Adrenal gland (tissue), 12 donors: ENCODE data around the gene ASF1A. TPM values are rescaled to one million over a fixed set of nuclear protein-coding genes. Genes with fewer than 3 reads are reported as not detected.

Experiments used
- DNase-seq, 7 donors: peaks; one replicate each; pipeline ENCODE4 v3.0.0-alpha.2; 2019 to 2020
- H3K27ac ChIP-seq, 5 donors: fragments of 200-600 bp; sonication (generic) in 4 of 5; 1 replicate in 3 of 5; 2 replicates in 2 of 5; pipeline versions ENCODE4 v1.5.1 to v1.8.0; 2016 to 2020; ENCODE audit warnings: mild to moderate bottlenecking in 1 of 5
- H3K27me3 ChIP-seq: fragments of 200-600 bp; 2 replicates; pipeline ENCODE4 v1.8.0; 2021
- H3K36me3 ChIP-seq, 2 donors: fragments of 200-600 bp; replicated peaks in 1 of 2; 1 replicate in 1 of 2; 2 replicates in 1 of 2; pipeline versions ENCODE4 v1.5.1 to v1.8.0; 2018 to 2022
- H3K4me1 ChIP-seq, 2 donors: fragments of 200-600 bp; replicated peaks in 1 of 2; 1 replicate in 1 of 2; 2 replicates in 1 of 2; pipeline versions ENCODE4 v1.5.1 to v1.8.0; 2018 to 2021
- H3K4me3 ChIP-seq, 4 donors: fragments of 200-600 bp; sonication (generic) in 3 of 4; one replicate each; pipeline ENCODE4 v1.5.1; 2016 to 2018
- H3K9me3 ChIP-seq, 3 donors: fragments of 200-600 bp; sonication (generic) in 1 of 3; replicated peaks in 1 of 3; 1 replicate in 2 of 3; 2 replicates in 1 of 3; pipeline versions ENCODE4 v1.5.1 to v1.8.0; 2016 to 2021
- CTCF ChIP-seq, 6 experiments: fragments of 450-650 bp in 4 of 6; fragments of 200-600 bp in 2 of 6; sonication (generic) in 1 of 6; IDR thresholded peaks; 1 replicate in 5 of 6; 2 replicates in 1 of 6; pipeline versions ENCODE4 v1.5.1 to v1.8.0; 2016 to 2021; ENCODE audit warnings: antibody characterized with exemption in 6 of 6, mild to moderate bottlenecking in 2 of 6, moderate library complexity in 1 of 6
- POLR2A ChIP-seq, 2 donors: fragments of 450-650 bp; IDR thresholded peaks; one replicate each; pipeline ENCODE4 v1.6.1; 2017; ENCODE audit warnings: antibody characterized with exemption in 2 of 2, mild to moderate bottlenecking in 2 of 2, moderate library complexity in 1 of 2
- WGBS, 4 donors: extraction: QIAGEN DNeasy Blood & Tissue Kit in 2 of 4; methylation state at CpG; one replicate each; pipeline versions ENCODE4 v1.1.5 to v1.1.7; 2013 to 2017; 5-methylcytosine and 5-hydroxymethylcytosine counted together
- intact Hi-C, 2 donors: fragments of 100-400 bp; cut with DNase I; formaldehyde crosslinking; loops; one replicate each; pipeline versions ENCODE4 v1.14.1 to v1.15.0; 2022 to 2023
- polyA plus RNA-seq, 3 donors: library from polyadenylated mRNA; stranded (reverse); fragments of 200-250 nt in 2 of 3; fragments of 350-450 nt in 1 of 3; fragmentation: Illumina TruSeq in 1 of 3; extraction: RNeasy Lipid Tissue Mini Kit (QIAGEN cat#74804) in 1 of 3; gene quantifications; one replicate each; pipeline ENCODE4 v1.2.3, GENCODE V29; 2013 to 2014
- total RNA-seq, 9 donors: library from RNA; depleted of rRNA in 4 of 9; stranded (reverse); fragments of >200 nt in 4 of 9; fragments of 120-200 nt in 1 of 9; fragmentation: NEBNext Ultra II Directional in 1 of 9; extraction: Animal tissue kit (Norgen Biotek cat#: 25700) in 1 of 9; gene quantifications; one replicate each; pipeline versions ENCODE4 v1.1.0 to v1.2.4, GENCODE V29; 2013 to 2023
- donor health status: healthy with polysubstance abuse.
- donor health status: Bipolar disorder and iron deficiency.
- donor health status: DM: yes; HTN: yes; CAD: no.
- donor health status: DM: no; HTN: no; CAD: no.
- donor health status: DM: no; HTN: no; CAD: no.
- donor health status: DM: yes; HTN: yes; CAD: no.

The ASF1A gene
- total and polyA plus RNA-seq, 12 donors = 8.7 to 107 (median 21.5) TPM

GRCh38 chr6:118856301-118856700 is 37.7 kb upstream of the ASF1A start:
- Histone ChIP-seq H3K4me1 (no peaks in the 10 kb centered on the region), H3K36me3 (no peaks in the 10 kb centered on the region), H3K27me3 (no peaks in the 10 kb centered on the region), H3K4me3 (no peak overlapping the region), H3K9me3 (no peaks in the 10 kb centered on the region), H3K27ac (no peak overlapping the region)
- intact Hi-C loops = no loop called here
- no peak for TF ChIP-seq CTCF (IDR thresholded peaks at IDR 0.05)
- TF ChIP-seq POLR2A (IDR thresholded peaks at IDR 0.05) = no peak
- no peak for DNase-seq
- WGBS, 4 donors = 93 to 100% (median 97%) methylated on average over 4 of the region's 4 CpGs

- 68 to 79% (median 75%) methylated on average over 3 of the region's 3 CpGs for WGBS, 4 donors
- H3K9me3 ChIP-seq = no peaks in the 10 kb centered on the region
- intact Hi-C loops = no loop called here
- no peak overlapping the region for H3K4me3 ChIP-seq
- no peak overlapping the region for H3K27ac ChIP-seq
- H3K27me3 ChIP-seq = no peaks in the 10 kb centered on the region
- peaks cover 0 to 4% of the 10 kb centered on the region in 2 donors for H3K4me1 ChIP-seq
- DNase-seq = no peak
- TF ChIP-seq CTCF (IDR thresholded peaks at IDR 0.05) = no peak
- no peaks in the 10 kb centered on the region for H3K36me3 ChIP-seq
Measured at GRCh38 chr6:118859517-118860064, 34.4 kb upstream of the ASF1A start.

GRCh38 chr6:118860363-118860762 is 33.6 kb upstream of the ASF1A start:
- intact Hi-C loops = no loop called here
- H3K9me3 ChIP-seq = no peaks in the 10 kb centered on the region
- DNase-seq = no peak
- no peak overlapping the region for H3K4me3 ChIP-seq
- peaks cover 0 to 8% of the 10 kb centered on the region in 2 donors for H3K4me1 ChIP-seq
- no peaks in the 10 kb centered on the region for H3K27me3 ChIP-seq
- 90 to 100% (median 96%) methylated on average over 1 of the region's 1 CpG for WGBS, 4 donors
- H3K27ac ChIP-seq = no peak overlapping the region
- H3K36me3 ChIP-seq = no peaks in the 10 kb centered on the region
- TF ChIP-seq CTCF (IDR thresholded peaks at IDR 0.05) = no peak
- TF ChIP-seq POLR2A (IDR thresholded peaks at IDR 0.05) = no peak

GRCh38 chr6:118860880-118861279 is 33.1 kb upstream of the ASF1A start:
- Histone ChIP-seq H3K27ac (no peak overlapping the region), H3K36me3 (no peaks in the 10 kb centered on the region), H3K4me1 (peaks cover 0 to 8% of the 10 kb centered on the region in 2 donors), H3K4me3 (no peak overlapping the region), H3K9me3 (no peaks in the 10 kb centered on the region), H3K27me3 (no peaks in the 10 kb centered on the region)
- DNase-seq = no peak
- WGBS, 4 donors = 96 to 100% (median 97%) methylated on average over 7 to 10 of the region's 10 CpGs
- TF ChIP-seq POLR2A (IDR thresholded peaks at IDR 0.05) = no peak
- TF ChIP-seq CTCF (IDR thresholded peaks at IDR 0.05) = no peak
- intact Hi-C loops = no loop called here
